ENCODE data around the gene PTPRT.

- TF ChIP-seq CTCF (IDR thresholded peaks at IDR 0.05) (no peak), POLR2A (IDR thresholded peaks at IDR 0.05) (no peak)
Measured at GRCh38 chr20:42123981-42124473, 1065.7 kb downstream of the PTPRT start.

All from breast epithelium (tissue), 3 donors.